H1 (cell line): ENCODE measurements around the gene KLHDC1. TPM values are rescaled to one million over a fixed set of nuclear protein-coding genes. Genes with fewer than 3 reads are reported as not detected.

ENCODE experiments used
- ATF3 ChIP-seq: IDR thresholded peaks from 2 replicates; pipeline ENCODE4 v1.6.1; 2011; ENCODE audit warnings: low read depth, mild to moderate bottlenecking, low read length; ENCODE audit not compliant: insufficient read depth
- BCL11A ChIP-seq, 2 experiments: IDR thresholded peaks; one replicate each; pipeline ENCODE4 v1.6.1; 2011; ENCODE audit warnings: low read depth in 2 of 2, low read length in 2 of 2, mild to moderate bottlenecking in 2 of 2
- CEBPB ChIP-seq: IDR thresholded peaks from 2 replicates; pipeline ENCODE4 v1.6.1; 2012; ENCODE audit warnings: low read depth, low read length
- CHD7 ChIP-seq: fragments of 300-600 bp; sonication (generic); IDR thresholded peaks from 2 replicates; pipeline ENCODE4 v1.7.1; 2012; ENCODE audit warnings: low read length, moderate library complexity, mild to moderate bottlenecking, inconsistent platforms; ENCODE audit not compliant: insufficient replicate concordance
- FOSL1 ChIP-seq: IDR thresholded peaks from 2 replicates; pipeline ENCODE4 v1.6.1; 2011; ENCODE audit warnings: mild to moderate bottlenecking, low read depth, low read length, moderate library complexity; ENCODE audit not compliant: insufficient read depth
- KDM1A ChIP-seq: fragments of 200-600, 300-600 bp; sonication (generic); IDR thresholded peaks from 2 replicates; pipeline ENCODE4 v1.7.1; 2016; ENCODE audit warnings: mild to moderate bottlenecking, low read length, borderline replicate concordance
- SIN3A ChIP-seq, 2 experiments: IDR thresholded peaks in 1 of 2; conservative IDR thresholded peaks in 1 of 2; 2 replicates each; pipeline ENCODE4 v1.6.1; 2011 to 2012; ENCODE audit warnings: low read length in 2 of 2, improper control_type of control experiment in 1 of 2, low read depth in 1 of 2, mild to moderate bottlenecking in 1 of 2
- SIRT6 ChIP-seq: IDR thresholded peaks from one replicate; pipeline ENCODE4 v1.7.1; 2012; ENCODE audit warnings: low read length, inconsistent platforms
- TCF12 ChIP-seq: IDR thresholded peaks from 2 replicates; pipeline ENCODE4 v1.6.1; 2011; ENCODE audit warnings: low read depth, mild to moderate bottlenecking, low read length
- polyA plus RNA-seq, 7 experiments: library from polyadenylated mRNA; depleted of rRNA in 3 of 7; stranded (reverse) in 5 of 7; unstranded in 2 of 7; fragments of >200 nt in 5 of 7; fragments of 200-250 nt in 2 of 7; gene quantifications; 1 replicate in 5 of 7; 2 replicates in 1 of 7; 4 replicates in 1 of 7; pipeline versions ENCODE4 v1.2.1 to v1.2.3, GENCODE V29; 2011 to 2013; ENCODE audit warnings: missing spikeins in 2 of 7, mixed read lengths in 2 of 7
- total RNA-seq: library from RNA; stranded (reverse); fragmentation: NEBNext Ultra II Directional; extraction: Animal tissue kit (Norgen Biotek cat#: 25700); gene quantifications from 2 replicates; pipeline ENCODE4 v1.2.1, GENCODE V29; 2021
- TF ChIP-seq, protein P1 (sequence below): IDR thresholded peaks from 2 replicates; pipeline ENCODE4 v1.6.1; 2011; ENCODE audit warnings: low read length, improper control_type of control experiment

Gene KLHDC1
- total and polyA plus RNA-seq, 2 of the 8 experiments (the other 6 are each of a cell fraction or from before 2014, with no cell fraction given), result 0.08 TPM; not detected in 1

- no peak for TF ChIP-seq CHD7
- TF ChIP-seq, protein P1, sequence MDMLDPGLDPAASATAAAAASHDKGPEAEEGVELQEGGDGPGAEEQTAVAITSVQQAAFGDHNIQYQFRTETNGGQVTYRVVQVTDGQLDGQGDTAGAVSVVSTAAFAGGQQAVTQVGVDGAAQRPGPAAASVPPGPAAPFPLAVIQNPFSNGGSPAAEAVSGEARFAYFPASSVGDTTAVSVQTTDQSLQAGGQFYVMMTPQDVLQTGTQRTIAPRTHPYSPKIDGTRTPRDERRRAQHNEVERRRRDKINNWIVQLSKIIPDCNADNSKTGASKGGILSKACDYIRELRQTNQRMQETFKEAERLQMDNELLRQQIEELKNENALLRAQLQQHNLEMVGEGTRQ, result no peak
- no peak for TF ChIP-seq CEBPB
- no peak for TF ChIP-seq ATF3
- no peak for TF ChIP-seq KDM1A
- no peak for TF ChIP-seq FOSL1
- TF ChIP-seq SIN3A (conservative IDR thresholded peaks at IDR 0.05 in 1 of 2, IDR thresholded peaks at IDR 0.05 in 1 of 2; ENCODE audit: low read depth in 1 of 2, low read length in 2 of 2), result no peak
- no peak for TF ChIP-seq BCL11A (IDR thresholded peaks at IDR 0.05; ENCODE audit: low read depth in 2 of 2, low read length in 2 of 2)
- no peak for TF ChIP-seq SIRT6
- TF ChIP-seq TCF12, result no peak
- TF ChIP-seq, all 59 proteins: peak for 0
Observed at GRCh38 chr14:49653508-49653907, 39.4 kb upstream of the KLHDC1 start (continued).
